KMS-11 (cell line): ENCODE measurements around the gene TCP11L1.

Experiments
- H2AFZ ChIP-seq: fragments of 200-600 bp; sonication (generic); 2 replicates; pipeline ENCODE4 v1.6.1; 2016; ENCODE audit warnings: antibody characterized with exemption, mixed run types, low read depth
- H3K27ac ChIP-seq: fragments of 200-600 bp; sonication (generic); 2 replicates; pipeline ENCODE4 v1.6.1; 2016; ENCODE audit warnings: mild to moderate bottlenecking, mixed run types
- H3K27me3 ChIP-seq: fragments of 200-600 bp; sonication (generic); 2 replicates; pipeline ENCODE4 v1.6.1; 2017; ENCODE audit warnings: mild to moderate bottlenecking, low read depth, mixed run types, moderate library complexity; ENCODE audit not compliant: insufficient read depth
- H3K36me3 ChIP-seq: fragments of 200-600 bp; sonication (generic); 2 replicates; pipeline ENCODE4 v1.6.1; 2017; ENCODE audit warnings: mild to moderate bottlenecking, mixed run types; ENCODE audit not compliant: insufficient read depth
- H3K4me1 ChIP-seq: fragments of 200-600 bp; sonication (generic); 2 replicates; pipeline ENCODE4 v1.6.1; 2016; ENCODE audit warnings: mild to moderate bottlenecking, low read depth, mixed run types; ENCODE audit not compliant: poor library complexity, severe bottlenecking
- H3K4me2 ChIP-seq: fragments of 200-600 bp; sonication (generic); 2 replicates; pipeline ENCODE4 v1.7.0; 2016; ENCODE audit warnings: mild to moderate bottlenecking, mixed run types
- H3K4me3 ChIP-seq: fragments of 200-600 bp; sonication (generic); IDR thresholded peaks from 2 replicates; pipeline ENCODE4 v1.6.1; 2017; ENCODE audit warnings: low read depth, low read length, mixed read lengths; ENCODE audit not compliant: insufficient read depth
- H3K79me2 ChIP-seq: fragments of 200-600 bp; sonication (generic); 2 replicates; pipeline ENCODE4 v1.6.1; 2016; ENCODE audit warnings: low read depth, mixed run types; ENCODE audit not compliant: insufficient read depth
- H3K9ac ChIP-seq: fragments of 200-600 bp; sonication (generic); 2 replicates; pipeline ENCODE4 v1.6.1; 2016; ENCODE audit warnings: mild to moderate bottlenecking, mixed run types
- H4K20me1 ChIP-seq: fragments of 200-600 bp; sonication (generic); 2 replicates; pipeline ENCODE4 v1.6.1; 2016; ENCODE audit warnings: mild to moderate bottlenecking, mixed run types; ENCODE audit not compliant: insufficient read depth
- TF ChIP-seq, protein P1 (sequence below): fragments of 200-600 bp; sonication (generic); conservative IDR thresholded peaks from 2 replicates; pipeline ENCODE4 v1.6.1; 2017; ENCODE audit warnings: low read depth, mild to moderate bottlenecking, antibody characterized with exemption, low read length, moderate library complexity, mixed read lengths

The TCP11L1 gene

GRCh38 chr11:33052231-33052630 is 12.9 kb downstream of the TCP11L1 start:
- no peak overlapping the region for H2AFZ ChIP-seq

GRCh38 chr11:33055375-33055774 is 16.0 kb downstream of the TCP11L1 start:
- Histone ChIP-seq H3K79me2 (no peaks in the 10 kb centered on the region), H3K4me1 (no peaks in the 10 kb centered on the region), H3K9ac (no peak overlapping the region), H2AFZ (no peak overlapping the region), H3K4me3 (no peak overlapping the region), H3K4me2 (no peak overlapping the region), H3K27ac (no peak overlapping the region), H3K27me3 (no peaks in the 10 kb centered on the region), H4K20me1 (no peaks in the 10 kb centered on the region), H3K36me3 (no peaks in the 10 kb centered on the region)
- TF ChIP-seq, protein P1, sequence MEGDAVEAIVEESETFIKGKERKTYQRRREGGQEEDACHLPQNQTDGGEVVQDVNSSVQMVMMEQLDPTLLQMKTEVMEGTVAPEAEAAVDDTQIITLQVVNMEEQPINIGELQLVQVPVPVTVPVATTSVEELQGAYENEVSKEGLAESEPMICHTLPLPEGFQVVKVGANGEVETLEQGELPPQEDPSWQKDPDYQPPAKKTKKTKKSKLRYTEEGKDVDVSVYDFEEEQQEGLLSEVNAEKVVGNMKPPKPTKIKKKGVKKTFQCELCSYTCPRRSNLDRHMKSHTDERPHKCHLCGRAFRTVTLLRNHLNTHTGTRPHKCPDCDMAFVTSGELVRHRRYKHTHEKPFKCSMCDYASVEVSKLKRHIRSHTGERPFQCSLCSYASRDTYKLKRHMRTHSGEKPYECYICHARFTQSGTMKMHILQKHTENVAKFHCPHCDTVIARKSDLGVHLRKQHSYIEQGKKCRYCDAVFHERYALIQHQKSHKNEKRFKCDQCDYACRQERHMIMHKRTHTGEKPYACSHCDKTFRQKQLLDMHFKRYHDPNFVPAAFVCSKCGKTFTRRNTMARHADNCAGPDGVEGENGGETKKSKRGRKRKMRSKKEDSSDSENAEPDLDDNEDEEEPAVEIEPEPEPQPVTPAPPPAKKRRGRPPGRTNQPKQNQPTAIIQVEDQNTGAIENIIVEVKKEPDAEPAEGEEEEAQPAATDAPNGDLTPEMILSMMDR: no peak

More at GRCh38 chr11:33052231-33052630, 12.9 kb downstream of the TCP11L1 start:
- Histone ChIP-seq H3K27ac (no peak overlapping the region), H3K4me3 (no peak overlapping the region), H4K20me1 (no peaks in the 10 kb centered on the region), H3K9ac (no peak overlapping the region), H3K79me2 (no peaks in the 10 kb centered on the region), H3K4me2 (no peak overlapping the region), H3K27me3 (no peaks in the 10 kb centered on the region), H3K4me1 (no peaks in the 10 kb centered on the region), H3K36me3 (no peaks in the 10 kb centered on the region)
- TF ChIP-seq, protein P1: no peak

DNA sequence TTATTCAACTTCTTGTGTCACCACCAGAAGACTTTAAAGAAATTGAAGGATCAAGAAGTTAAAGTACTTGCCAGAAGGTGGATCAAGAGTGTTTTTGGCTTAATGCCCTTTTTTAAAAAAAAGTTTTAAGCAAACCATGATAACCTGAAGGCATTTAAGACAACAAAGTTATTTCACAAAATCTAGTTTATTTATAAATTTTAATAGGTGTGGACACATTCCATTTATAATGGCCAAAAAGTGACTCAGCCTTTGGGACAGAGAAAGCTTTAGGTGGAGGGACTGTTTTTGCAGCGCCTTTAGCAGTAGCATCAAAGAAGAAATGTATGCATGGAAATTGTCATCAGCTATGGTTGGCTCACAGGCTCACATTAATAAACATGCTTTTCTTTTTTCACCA is 17.9 kb downstream of the TCP11L1 start:
- H3K4me3 ChIP-seq: no peak overlapping the region
- no peaks in the 10 kb centered on the region for H3K79me2 ChIP-seq
- no peaks in the 10 kb centered on the region for H3K36me3 ChIP-seq
- no peaks in the 10 kb centered on the region for H4K20me1 ChIP-seq
- no peak overlapping the region for H3K9ac ChIP-seq
- H3K27me3 ChIP-seq: no peaks in the 10 kb centered on the region
- H3K4me1 ChIP-seq: no peaks in the 10 kb centered on the region
- TF ChIP-seq, protein P1: no peak
- no peak overlapping the region for H3K4me2 ChIP-seq
- no peak overlapping the region for H3K27ac ChIP-seq
- no peak overlapping the region for H2AFZ ChIP-seq

DNA sequence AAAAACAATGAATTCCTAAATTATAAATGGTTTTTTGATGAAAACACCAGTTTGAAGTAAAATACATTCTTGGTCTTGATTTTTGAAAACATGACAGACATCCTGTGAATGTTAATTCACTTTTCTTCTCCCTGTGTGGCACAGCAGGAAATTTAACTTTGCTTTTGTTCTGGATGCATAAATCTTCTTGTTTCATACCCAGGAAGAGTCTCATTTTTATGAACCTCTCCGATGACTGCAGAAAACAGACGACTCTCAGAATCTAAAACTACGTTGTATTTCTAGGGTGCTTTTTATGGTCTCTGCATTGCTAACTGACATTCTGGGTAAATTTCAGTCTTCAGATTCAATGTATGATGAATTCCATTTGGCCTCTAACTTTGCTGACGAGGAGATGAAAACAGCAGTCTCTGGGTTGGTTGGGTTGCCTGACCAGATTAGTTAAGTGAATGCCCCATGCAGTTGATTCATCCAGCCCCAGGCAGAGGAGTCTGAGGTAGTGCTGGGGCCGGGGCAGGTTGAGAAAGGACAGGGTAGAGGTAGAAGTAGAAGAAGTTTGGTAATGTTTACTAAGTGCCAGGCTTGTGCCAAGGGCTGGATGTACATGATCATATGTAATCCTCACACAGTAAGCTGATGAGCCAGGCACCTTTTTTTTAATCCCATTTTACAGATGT is 20.1 kb downstream of the TCP11L1 start:
- Histone ChIP-seq H3K36me3 (no peaks in the 10 kb centered on the region), H2AFZ (no peak overlapping the region), H3K4me3 (no peak overlapping the region), H3K9ac (no peak overlapping the region), H3K4me2 (no peak overlapping the region), H4K20me1 (no peaks in the 10 kb centered on the region), H3K27me3 (no peaks in the 10 kb centered on the region), H3K4me1 (peaks cover 11% of the 10 kb centered on the region), H3K27ac (no peak overlapping the region), H3K79me2 (no peaks in the 10 kb centered on the region)
- TF ChIP-seq, protein P1: no peak
